Stimulated activated CD4-positive, alpha-beta T cell treated with anti-CD3 and anti-CD28 coated beads, Interleukin-15, amount 100 ng/mL, for 48 hours (primary cell): Measurements from ENCODE around the gene MEP1B.
A peak's percentile ranks its signal among the peaks of the same experiment; 100 is the strongest.
"Not testable (repeated sequence)": the region's sequence is repeated elsewhere in the genome, so short reads cannot be mapped to it uniquely, and the experiment has no call there.

ENCODE experiments used
- DNase-seq, 2 donors: peaks; one replicate each; pipeline ENCODE4 v3.0.0-alpha.2; 2020; ENCODE audit warnings: low read depth in 2 of 2

Gene MEP1B

GRCh38 chr18:32189790-32190189 lies at the start of gene MEP1B:
TSS of gene MEP1B (plus strand) at chr18:32190039. CDS start at chr18:32190071, 32 bp downstream.
- no peak for DNase-seq

GRCh38 chr18:32148185-32148870 lies 41.5 kb upstream of the MEP1B start:
- no peak for DNase-seq

DNA sequence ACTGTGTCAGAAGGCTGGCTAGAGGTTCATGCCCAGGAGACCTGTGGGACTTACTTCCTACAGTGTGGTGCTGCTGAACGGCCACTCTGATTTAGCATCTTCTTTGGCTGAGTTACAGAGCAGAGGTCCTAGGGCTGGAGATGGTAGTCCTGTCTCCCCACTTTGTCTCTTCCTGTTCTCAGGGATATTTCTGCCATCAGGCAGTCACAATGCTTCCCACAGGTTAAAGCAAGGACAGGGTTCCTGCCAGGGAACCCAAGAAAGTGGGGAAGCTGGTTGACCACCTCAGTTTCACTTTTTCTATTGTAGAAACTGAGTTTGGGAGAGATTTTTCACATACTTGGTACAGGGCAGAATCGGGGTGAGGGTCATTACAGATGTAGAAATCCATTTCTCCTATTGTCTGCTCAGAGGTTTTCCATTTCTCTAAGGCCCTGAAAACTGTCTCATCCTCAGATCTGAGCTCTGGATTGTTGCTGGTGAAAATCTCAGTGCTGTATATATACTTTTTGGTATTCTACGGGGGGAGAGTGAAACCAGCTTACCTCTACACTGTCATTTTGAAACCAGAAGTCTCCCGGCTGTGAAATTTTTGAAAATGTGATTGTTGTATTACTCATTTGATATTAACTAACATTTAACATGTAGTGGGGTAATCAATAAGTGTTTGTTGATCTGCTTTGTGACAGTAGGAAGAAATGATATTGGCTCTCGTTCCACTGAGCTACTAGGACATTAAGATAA lies 37.0 kb upstream of the MEP1B start:
- DNase-seq = no peak

- no peak for DNase-seq
Measured at GRCh38 chr18:32156855-32157254, 33.0 kb upstream of the MEP1B start.

- no peak for DNase-seq
Measured at GRCh38 chr18:32157580-32157979, 32.3 kb upstream of the MEP1B start.

GRCh38 chr18:32158108-32158624 lies 31.7 kb upstream of the MEP1B start:
- peak; percentile 33 to 59 for DNase-seq

DNA sequence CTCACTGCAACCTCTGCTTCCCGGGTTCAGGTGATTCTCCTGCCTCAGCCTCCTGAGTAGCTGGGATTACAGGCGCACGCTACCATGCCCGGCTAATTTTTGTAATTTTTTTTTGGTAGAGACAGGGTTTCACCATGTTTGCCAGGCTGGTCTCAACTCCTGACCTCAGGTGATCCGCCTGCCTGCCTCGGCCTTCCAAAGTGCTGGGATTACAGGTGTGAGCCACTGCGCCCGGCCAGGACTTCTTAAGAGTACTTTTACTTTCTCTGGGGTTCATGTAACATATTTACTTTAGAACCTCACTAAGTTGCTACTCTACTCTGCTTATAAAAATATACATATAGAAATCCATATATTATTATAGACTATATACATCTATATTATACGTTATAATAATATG lies 31.2 kb upstream of the MEP1B start:
- not testable (repeated sequence) for DNase-seq

DNA sequence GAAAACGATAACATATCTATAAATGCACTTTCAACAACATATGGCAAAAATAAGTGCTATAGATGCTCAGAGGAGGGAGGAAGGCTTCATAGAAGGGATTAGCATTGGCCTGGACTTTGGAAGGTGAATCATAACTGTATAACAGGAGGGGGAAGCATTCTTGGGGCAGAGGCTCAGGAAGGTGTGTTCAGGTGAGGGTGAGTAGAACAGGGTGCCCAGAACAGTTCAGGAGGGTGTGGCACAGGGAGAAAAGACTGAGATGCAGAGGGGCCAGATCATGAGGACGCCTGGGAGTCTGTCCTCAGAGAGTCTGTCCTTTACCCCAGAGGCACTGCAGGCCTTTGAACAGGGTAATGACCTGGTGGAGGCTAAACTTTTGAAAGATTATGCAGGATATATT lies 29.3 kb upstream of the MEP1B start:
- no peak for DNase-seq

- DNase-seq = no peak
Measured at GRCh38 chr18:32167980-32168730, 21.7 kb upstream of the MEP1B start.

DNA sequence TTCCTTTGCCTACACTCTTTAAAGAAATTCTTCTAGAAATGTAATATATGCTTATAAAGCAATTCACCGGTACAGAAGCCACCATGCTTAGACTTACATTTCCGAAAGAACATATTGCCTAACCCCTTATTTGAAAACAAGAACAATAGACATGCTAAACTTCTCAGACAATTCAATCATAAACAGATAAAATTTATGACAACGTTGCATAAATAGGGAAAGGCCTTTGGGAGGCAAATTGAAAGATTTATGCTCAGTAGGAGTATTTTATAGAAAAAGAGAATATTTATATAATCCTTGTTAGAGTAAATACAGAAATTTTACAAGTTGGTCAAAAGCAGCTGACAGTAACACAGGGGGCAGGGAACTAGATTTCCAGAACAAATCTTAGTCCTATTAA lies 16.2 kb upstream of the MEP1B start:
- DNase-seq = no peak

- DNase-seq = no peak
Measured at GRCh38 chr18:32174719-32175118, 15.1 kb upstream of the MEP1B start.

DNA sequence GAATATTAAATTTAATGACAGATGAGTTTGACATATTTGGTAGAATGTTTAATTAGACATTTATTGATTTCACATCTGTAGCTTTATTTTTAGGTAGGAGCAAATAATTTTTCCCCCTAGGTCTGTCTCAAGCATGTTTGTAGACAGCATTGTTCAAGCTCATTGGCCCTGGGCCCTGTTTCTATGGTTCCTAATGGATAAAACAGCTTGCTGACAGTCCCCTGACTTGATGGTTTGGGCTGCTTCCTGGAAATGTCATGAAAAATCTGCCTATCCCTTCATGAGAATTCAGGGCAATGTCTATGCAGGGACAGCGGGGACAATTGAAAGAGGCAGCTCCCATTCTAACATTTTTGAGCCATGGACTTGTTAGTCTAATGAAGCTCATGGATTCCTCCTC lies 14.6 kb upstream of the MEP1B start:
- no peak for DNase-seq

DNA sequence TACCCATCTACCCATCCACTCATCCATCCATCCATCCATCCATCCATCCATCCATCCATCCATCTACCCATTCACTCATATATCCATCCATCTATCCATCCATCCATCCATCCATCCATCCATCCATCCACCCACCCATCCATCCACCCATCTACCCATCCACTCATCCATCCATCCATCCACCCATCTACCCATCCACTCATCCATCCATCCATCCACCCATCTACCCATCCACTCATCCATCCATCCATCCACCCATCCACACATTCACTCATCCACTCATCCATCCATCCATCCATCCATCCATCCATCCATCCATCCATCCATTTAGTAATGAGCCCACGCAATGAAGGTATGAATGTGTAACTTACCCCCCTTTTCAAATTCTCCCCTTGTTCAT lies 13.1 kb upstream of the MEP1B start:
- not testable (repeated sequence) for DNase-seq

DNA sequence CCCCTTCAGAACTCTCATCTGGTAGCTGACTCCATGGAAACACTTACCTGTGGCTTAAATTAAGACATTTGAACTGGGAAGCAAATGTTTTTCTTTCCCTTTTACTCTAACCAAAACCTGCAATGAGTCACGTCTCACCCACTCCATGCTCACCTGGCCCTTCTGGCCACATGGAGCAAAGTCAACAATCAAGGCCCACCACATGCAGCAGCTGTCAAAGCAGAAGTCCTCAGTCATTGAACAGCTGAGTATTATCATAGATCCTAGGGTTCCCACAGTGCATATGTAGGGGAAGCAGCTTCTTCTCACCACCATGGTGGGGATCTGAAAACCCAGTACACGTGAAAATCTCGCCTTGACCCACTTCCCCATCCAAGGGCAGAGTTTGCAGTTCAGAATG lies 12.3 kb upstream of the MEP1B start:
- DNase-seq = no peak

DNA sequence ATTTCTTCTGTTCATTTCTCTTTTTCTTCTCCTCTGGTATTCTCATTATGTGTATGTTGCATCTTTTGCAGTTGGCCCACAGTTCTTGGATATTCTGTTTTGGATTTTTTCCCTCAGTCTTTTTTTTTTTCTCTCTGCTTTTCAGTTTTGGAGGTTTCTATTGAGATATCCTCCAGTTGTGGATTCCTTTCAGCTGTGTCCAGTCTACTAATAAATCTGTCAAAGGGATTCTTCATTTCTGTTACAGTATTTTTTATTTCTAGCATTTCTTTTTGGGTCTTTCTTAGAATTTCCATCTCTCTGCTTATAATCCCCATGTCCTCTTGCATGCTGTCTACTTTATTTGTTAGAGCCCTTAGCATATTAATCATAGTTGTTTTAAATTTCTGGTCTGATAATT lies 6.3 kb upstream of the MEP1B start:
- no peak for DNase-seq

- DNase-seq = no peak
Measured at GRCh38 chr18:32190209-32190608, 370 bp downstream of the MEP1B start.

GRCh38 chr18:32195881-32196815 lies 6.3 kb downstream of the MEP1B start:
- DNase-seq = no peak

- DNase-seq = no peak
Measured at GRCh38 chr18:32200766-32201165, 10.9 kb downstream of the MEP1B start.

DNA sequence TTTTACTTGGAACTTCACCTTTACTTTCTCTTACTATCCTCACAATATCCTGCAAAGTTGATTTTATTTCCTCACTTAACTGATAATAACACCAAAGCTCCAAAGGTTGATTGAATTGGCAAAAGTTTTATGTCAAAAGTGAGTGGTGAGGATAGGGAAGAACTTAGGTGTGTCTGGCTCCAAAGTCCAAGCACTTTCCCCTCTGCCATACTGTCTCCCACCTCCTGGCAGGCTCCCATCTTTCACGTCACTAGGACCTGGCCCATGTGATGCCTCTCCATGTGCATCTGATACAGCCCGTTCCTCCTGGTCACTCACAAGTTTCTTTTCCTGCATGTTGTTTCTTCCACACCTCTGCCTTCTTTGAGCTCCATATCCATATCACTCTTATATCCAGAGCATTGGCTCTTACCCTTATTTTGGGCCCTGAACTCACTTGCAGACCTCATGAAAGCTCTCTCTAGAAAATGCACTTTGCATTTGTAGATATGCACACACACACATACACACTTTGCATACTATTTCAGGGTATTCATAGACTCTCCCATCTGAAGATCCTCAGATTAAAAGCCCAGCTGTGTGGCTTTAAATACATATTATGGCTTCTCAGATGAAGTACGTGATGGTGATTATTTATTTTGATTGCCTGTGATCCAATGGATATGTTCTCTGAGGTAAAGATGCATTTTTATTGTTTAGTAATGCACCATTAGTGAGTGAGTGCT lies 12.3 kb downstream of the MEP1B start:
- DNase-seq = no peak

DNA sequence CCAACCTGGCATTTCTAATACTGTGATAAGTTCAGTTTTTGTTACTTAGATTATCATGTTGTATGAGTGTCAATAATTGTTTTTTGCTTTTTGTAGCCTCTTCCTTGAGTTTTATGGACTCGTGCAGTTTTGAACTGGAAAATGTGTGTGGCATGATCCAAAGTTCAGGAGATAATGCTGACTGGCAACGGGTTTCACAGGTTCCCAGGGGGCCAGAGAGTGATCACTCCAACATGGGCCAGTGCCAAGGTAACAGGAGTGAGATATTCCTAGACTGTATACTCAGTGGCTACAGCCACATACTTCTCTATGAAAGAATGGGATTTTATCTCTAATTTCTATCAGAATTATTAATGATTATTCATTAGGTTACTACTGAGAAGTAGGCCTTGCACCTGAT lies 18.2 kb downstream of the MEP1B start:
- no peak for DNase-seq

DNA sequence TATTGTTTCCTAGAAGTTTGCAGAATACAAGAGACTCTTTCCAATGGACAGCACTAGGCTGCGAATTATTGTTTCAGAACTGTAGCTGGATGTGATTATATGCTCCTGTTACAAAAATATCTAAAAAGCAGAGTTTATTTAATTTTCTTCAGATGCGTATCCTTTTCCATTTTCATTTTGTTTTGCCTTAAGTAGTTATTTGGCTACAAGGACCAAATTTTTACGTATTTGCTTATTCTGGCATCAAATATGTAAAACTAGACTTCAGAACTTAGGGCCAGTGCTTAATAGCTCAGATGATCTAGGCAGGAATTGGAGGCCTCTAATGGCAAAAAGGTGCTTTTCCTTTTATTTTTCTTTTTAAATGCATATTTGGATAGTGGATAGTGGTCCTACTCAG lies 18.7 kb downstream of the MEP1B start:
- DNase-seq = no peak
